Esophagus squamous epithelium (tissue), 4 donors: ENCODE data around the gene AIG1.

ENCODE experiments used
- CTCF ChIP-seq, 6 experiments: fragments of 450-650 bp in 4 of 6; fragments of 200-600 bp in 2 of 6; sonication (generic) in 2 of 6; IDR thresholded peaks; one replicate each; pipeline ENCODE4 v1.5.1; 2016 to 2019; ENCODE audit warnings: antibody characterized with exemption in 6 of 6, mild to moderate bottlenecking in 4 of 6, moderate library complexity in 4 of 6
- POLR2A ChIP-seq, 4 donors: fragments of 450-650 bp; IDR thresholded peaks; one replicate each; pipeline ENCODE4 v1.6.1; 2017; ENCODE audit warnings: antibody characterized with exemption in 4 of 4, mild to moderate bottlenecking in 4 of 4, moderate library complexity in 3 of 4

- TF ChIP-seq POLR2A (IDR thresholded peaks at IDR 0.05) (no peak), CTCF (IDR thresholded peaks at IDR 0.05) (no peak)
Measured at GRCh38 chr6:143092768-143093167, 32.1 kb downstream of the AIG1 start.
